GM12865 (cell line): Measurements from ENCODE around the gene PKLR.

ENCODE experiments used
- DNase-seq: peaks from one replicate; pipeline ENCODE4 v3.0.0; 2010; ENCODE audit warnings: low read depth
- H3K4me3 ChIP-seq: 2 replicates; pipeline ENCODE4 v1.5.1; 2011; ENCODE audit warnings: mild to moderate bottlenecking, low read depth, low read length, control low read depth
- CTCF ChIP-seq: IDR thresholded peaks from 2 replicates; pipeline ENCODE4 v1.5.1; 2011; ENCODE audit warnings: low read length, control low read depth, low read depth, inconsistent platforms; ENCODE audit not compliant: insufficient read depth; ENCODE audit errors: missing control alignments

Gene PKLR

GRCh38 chr1:155319536-155319935 lies 18.3 kb upstream of the PKLR start:
- no peak for DNase-seq
- no peak for TF ChIP-seq CTCF
- no peak overlapping the region for H3K4me3 ChIP-seq

GRCh38 chr1:155318082-155318481 lies 16.8 kb upstream of the PKLR start:
- no peak overlapping the region for H3K4me3 ChIP-seq
- no peak for DNase-seq
- no peak for TF ChIP-seq CTCF

GRCh38 chr1:155316922-155317321 lies 15.7 kb upstream of the PKLR start:
- H3K4me3 ChIP-seq, result no peak overlapping the region
- no peak for TF ChIP-seq CTCF
- DNase-seq, result no peak

- no peak for TF ChIP-seq CTCF
- H3K4me3 ChIP-seq, result no peak overlapping the region
- DNase-seq, result no peak
Measured at GRCh38 chr1:155313261-155313660, 12.0 kb upstream of the PKLR start.

- DNase-seq, result no peak
- H3K4me3 ChIP-seq, result peak overlapping the region; percentile 88
- no peak for TF ChIP-seq CTCF
Measured at GRCh38 chr1:155309423-155310021, 8.3 kb upstream of the PKLR start.

GRCh38 chr1:155308493-155309422 lies 7.5 kb upstream of the PKLR start, which contains the start of gene FDPS:
Gene FDPS (plus strand): TSS chr1:155308866. CDS start chr1:155309790, 924 bp downstream.
- TF ChIP-seq CTCF, result no peak
- DNase-seq, result peak; percentile 100
- peak within 1 kb of the TSS; percentile 88 for H3K4me3 ChIP-seq
